ENCODE results near the gene THUMPD2.

DNA sequence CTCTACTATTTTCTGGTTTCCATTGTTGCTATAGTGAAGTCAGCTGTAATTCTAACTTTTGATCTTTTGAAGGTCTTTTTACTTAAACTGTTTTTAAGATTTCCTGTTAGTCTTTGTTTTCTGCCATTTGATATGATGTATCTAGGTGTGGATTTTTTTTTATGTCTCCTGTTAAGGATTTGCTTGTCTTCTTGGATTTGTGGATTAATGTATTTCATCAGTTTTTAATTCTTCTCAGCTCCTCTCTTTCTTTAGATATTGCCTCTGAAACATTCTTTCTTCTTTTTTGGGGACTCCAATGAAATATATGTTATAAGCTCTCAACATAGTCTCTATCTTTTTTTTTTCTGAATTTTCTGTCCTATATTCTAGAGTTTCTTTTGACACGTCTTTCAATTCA lies 24.8 kb upstream of the THUMPD2 start:
- TF ChIP-seq NFRKB (IDR thresholded peaks at IDR 0.05) (no peak), ZNF384 (IDR thresholded peaks at IDR 0.05) (no peak), BHLHE40 (IDR thresholded peaks at IDR 0.05; ENCODE audit: borderline replicate concordance) (no peak), LEF1 (IDR thresholded peaks at IDR 0.05; ENCODE audit: borderline replicate concordance) (no peak), FOXA1 (IDR thresholded peaks at IDR 0.05) (no peak), TARDBP (IDR thresholded peaks at IDR 0.05) (no peak), ARNT (IDR thresholded peaks at IDR 0.05) (no peak), FOXK2 (IDR thresholded peaks at IDR 0.05) (no peak), SUZ12 (IDR thresholded peaks at IDR 0.05) (no peak), SP1 (IDR thresholded peaks at IDR 0.05) (no peak)

All from HEK293T (cell line).